Cardiac muscle cell (in vitro differentiated cells and primary cell): ENCODE data around the gene LRTM2. TPM values are rescaled to one million over a fixed set of nuclear protein-coding genes. Genes with fewer than 3 reads are reported as not detected.

Experiments used
- DNase-seq, 2 donors: peaks; one replicate each; pipeline versions ENCODE4 v3.0.0 to v3.0.0-alpha.2; 2010 to 2017; ENCODE audit warnings: low read depth in 1 of 2, low spot score in 1 of 2
- H3K27ac ChIP-seq: fragments of 200-600 bp; sonication (generic); 2 replicates; pipeline ENCODE4 v1.5.1; 2016
- H3K27me3 ChIP-seq: fragments of 200-600 bp; sonication (generic); 2 replicates; pipeline ENCODE4 v1.6.0; 2016; ENCODE audit warnings: control low read depth
- H3K36me3 ChIP-seq: fragments of 200-600 bp; sonication (generic); 2 replicates; pipeline ENCODE4 v1.5.1; 2016; ENCODE audit warnings: control low read depth
- H3K4me1 ChIP-seq: fragments of 200-600 bp; sonication (generic); 2 replicates; pipeline ENCODE4 v1.8.1; 2017; ENCODE audit warnings: low read depth, mild to moderate bottlenecking, mixed run types
- H3K4me3 ChIP-seq: fragments of 200-600 bp; sonication (generic); 2 replicates; pipeline ENCODE4 v1.5.1; 2016; ENCODE audit warnings: mild to moderate bottlenecking
- H3K9me3 ChIP-seq: fragments of 200-600 bp; sonication (generic); 2 replicates; pipeline ENCODE4 v1.5.1; 2017; ENCODE audit warnings: low read depth, mild to moderate bottlenecking, control low read depth
- CTCF ChIP-seq: IDR thresholded peaks from 2 replicates; pipeline ENCODE4 v1.5.1; 2012; ENCODE audit warnings: low read depth, mild to moderate bottlenecking, low read length
- polyA plus RNA-seq: library from polyadenylated mRNA; unstranded; fragments of >200 nt; fragmentation: Nextera tagmentation; extraction: Ambion mirVana; gene quantifications from 2 replicates; pipeline ENCODE4 v1.2.1, GENCODE V29; 2016
- total RNA-seq: library from RNA; depleted of rRNA; stranded (reverse); fragments of >200 nt; gene quantifications from 2 replicates; pipeline ENCODE4 v1.2.3, GENCODE V29; 2016

Gene LRTM2
- total and polyA plus RNA-seq, 2 experiments from 2014 or later: not detected

- peak; percentile 74 to 95 for DNase-seq
- no peak overlapping the region for H3K4me3 ChIP-seq
These were observed 10.9 kb downstream of the LRTM2 start for GRCh38 chr12:1830981-1831963.

GRCh38 chr12:1832801-1833595 is 12.6 kb downstream of the LRTM2 start:
- H3K9me3 ChIP-seq: no peaks in the 10 kb centered on the region
- DNase-seq: no peak
- H3K4me3 ChIP-seq: no peak overlapping the region
- H3K36me3 ChIP-seq: no peaks in the 10 kb centered on the region
- no peak for TF ChIP-seq CTCF
- no peak overlapping the region for H3K27ac ChIP-seq
- peaks cover 26% of the 10 kb centered on the region for H3K27me3 ChIP-seq
- H3K4me1 ChIP-seq: peaks cover 10% of the 10 kb centered on the region

More at GRCh38 chr12:1830981-1831963, 10.9 kb downstream of the LRTM2 start:
- Histone ChIP-seq H3K27ac (no peak overlapping the region), H3K27me3 (peaks cover 26% of the 10 kb centered on the region), H3K36me3 (no peaks in the 10 kb centered on the region), H3K9me3 (no peaks in the 10 kb centered on the region), H3K4me1 (peaks cover 10% of the 10 kb centered on the region)
- TF ChIP-seq CTCF: no peak

- no peak overlapping the region for H3K27ac ChIP-seq
- TF ChIP-seq CTCF: no peak
- peaks cover 8% of the 10 kb centered on the region for H3K4me1 ChIP-seq
- H3K27me3 ChIP-seq: peaks cover 26% of the 10 kb centered on the region
- no peak overlapping the region for H3K4me3 ChIP-seq
- DNase-seq: no peak
- H3K9me3 ChIP-seq: no peaks in the 10 kb centered on the region
- H3K36me3 ChIP-seq: no peaks in the 10 kb centered on the region
These were observed 13.2 kb downstream of the LRTM2 start for GRCh38 chr12:1833596-1834028.

GRCh38 chr12:1834186-1834925 is 14.0 kb downstream of the LRTM2 start:
- H3K4me3 ChIP-seq: no peak overlapping the region
- no peaks in the 10 kb centered on the region for H3K36me3 ChIP-seq
- no peak overlapping the region for H3K27ac ChIP-seq
- no peak for TF ChIP-seq CTCF
- H3K27me3 ChIP-seq: peaks cover 26% of the 10 kb centered on the region
- no peak for DNase-seq
- peaks cover under 1% of the 10 kb centered on the region for H3K4me1 ChIP-seq
- H3K9me3 ChIP-seq: no peaks in the 10 kb centered on the region
